K562 (cell line): Measurements from ENCODE around the gene TLE3. TPM values are rescaled to one million over a fixed set of nuclear protein-coding genes. Genes with fewer than 3 reads are reported as not detected.

Experiments used
- ATAC-seq: fragments of 200-7000 bp; cut with Tn5 transposase; 3 replicates; pipeline ENCODE4 v1.9.1; 2020; ENCODE audit warnings: moderate library complexity
- BruUV-seq: library from RNA; stranded (reverse); fragments of 400-500 nt; replicated peaks from 2 replicates; lab custom pipeline; 2021; lab: Mats Ljungman, UMichigan
- CTCF ChIA-PET: fragments of 300-600 bp; formaldehyde crosslinking; extraction: SDS; loops from one replicate; lab custom pipeline; 2021; ENCODE audit warnings: low intra/inter-chr PET ratio; lab: Yijun Ruan, JAX
- POLR2A ChIA-PET: fragments of 300-600, 350-650 bp; sonication (Branson Sonifier 250); formaldehyde crosslinking; extraction: SDS; loops from one replicate; lab custom pipeline; 2021; ENCODE audit warnings: antibody characterized with exemption, inconsistent platforms; lab: Yijun Ruan, JAX
- DNase-seq, 4 experiments: peaks; one replicate each; pipeline versions ENCODE4 v3.0.0 to v3.0.0-alpha.2; 2011 to 2018; ENCODE audit warnings: low spot score in 3 of 4, mixed read lengths in 3 of 4; ENCODE audit errors: extremely low read depth in 1 of 4
- FAIRE-seq: peaks from 2 replicates; lab custom pipeline; 2011; peaks lifted over from hg19 to GRCh38; lab: Jason Lieb, UNC
- H2AFZ ChIP-seq: 2 replicates; pipeline ENCODE4 v1.6.0; 2011; ENCODE audit warnings: low read depth, low read length, control low read depth, inconsistent platforms
- H3K27ac ChIP-seq: fragments of 200-600 bp; 3 replicates; pipeline ENCODE4 v1.8.0; 2011; ENCODE audit warnings: low read depth, mild to moderate bottlenecking, control low read depth, inconsistent platforms, low read length, moderate library complexity, mixed read lengths; ENCODE audit errors: extremely low read depth
- H3K27me3 ChIP-seq, 2 experiments: fragments of 300-600 bp in 1 of 2; 2 replicates in 1 of 2; 3 replicates in 1 of 2; pipeline versions ENCODE4 v1.6.0 to v1.8.0; 2011; ENCODE audit warnings: inconsistent platforms in 2 of 2, low read length in 2 of 2, mild to moderate bottlenecking in 1 of 2, mixed read lengths in 1 of 2, moderate library complexity in 1 of 2; ENCODE audit not compliant: control insufficient read depth in 2 of 2, insufficient read depth in 2 of 2
- H3K36me3 ChIP-seq: fragments of 300-600 bp; 3 replicates; pipeline ENCODE4 v1.8.0; 2011; ENCODE audit warnings: mild to moderate bottlenecking, low read length, inconsistent platforms; ENCODE audit not compliant: control insufficient read depth, insufficient read depth
- H3K4me1 ChIP-seq, 2 experiments: fragments of 200-600 bp in 1 of 2; replicated peaks in 1 of 2; 2 replicates in 1 of 2; 3 replicates in 1 of 2; pipeline versions ENCODE4 v1.5.1 to v1.8.0; 2011; ENCODE audit warnings: inconsistent platforms in 2 of 2, low read length in 2 of 2, mild to moderate bottlenecking in 1 of 2, mixed read lengths in 1 of 2, moderate library complexity in 1 of 2; ENCODE audit not compliant: control insufficient read depth in 2 of 2, insufficient read depth in 2 of 2
- H3K4me2 ChIP-seq: 2 replicates; pipeline ENCODE4 v1.6.1; 2011; ENCODE audit warnings: low read length, control low read depth, inconsistent platforms, mixed read lengths; ENCODE audit not compliant: insufficient read depth
- H3K4me3 ChIP-seq: fragments of 200-600 bp; sonication (generic), shearing (Covaris generic); 2 replicates; pipeline ENCODE4 v1.5.1; 2016; ENCODE audit warnings: control low read depth, inconsistent platforms
- H3K79me2 ChIP-seq: fragments of 200-600 bp; 3 replicates; pipeline ENCODE4 v1.8.0; 2011; ENCODE audit warnings: low read length, inconsistent platforms; ENCODE audit not compliant: control insufficient read depth, insufficient read depth
- H3K9ac ChIP-seq, 2 experiments: 2 replicates each; pipeline versions ENCODE4 v1.6.0 to v1.6.1; 2011; ENCODE audit warnings: low read depth in 2 of 2, low read length in 2 of 2, control low read depth in 1 of 2, inconsistent platforms in 1 of 2, mild to moderate bottlenecking in 1 of 2, mixed read lengths in 1 of 2; ENCODE audit not compliant: insufficient read depth in 1 of 2
- H3K9me1 ChIP-seq: one replicate; pipeline ENCODE4 v1.6.0; 2011; ENCODE audit warnings: inconsistent platforms, mild to moderate bottlenecking, low read length, moderate library complexity; ENCODE audit not compliant: control insufficient read depth, insufficient read depth
- H3K9me3 ChIP-seq: replicated peaks from 2 replicates; pipeline ENCODE4 v1.5.1; 2011; ENCODE audit warnings: low read depth, low read length, inconsistent platforms; ENCODE audit not compliant: control insufficient read depth, insufficient read depth
- H4K20me1 ChIP-seq: replicated peaks from 2 replicates; pipeline ENCODE4 v1.6.1; 2011; ENCODE audit warnings: low read length, inconsistent platforms, mixed read lengths; ENCODE audit not compliant: control insufficient read depth, insufficient read depth
- ARID3A ChIP-seq: IDR thresholded peaks from 2 replicates; pipeline ENCODE4 v1.6.1; 2012; ENCODE audit warnings: low read depth, low read length, improper control_type of control experiment, borderline replicate concordance
- ELF4 ChIP-seq: fragments of 450-650 bp; formaldehyde crosslinking; IDR thresholded peaks from 2 replicates; pipeline ENCODE4 v1.4.0; 2022; ENCODE audit warnings: missing genetic modification characterization
- ZNF3 ChIP-seq: fragments of 250-450 bp; sonication (Bioruptor Pico); IDR thresholded peaks from 2 replicates; pipeline ENCODE4 v1.5.0; 2021; ENCODE audit warnings: mild to moderate bottlenecking, moderate library complexity
- ZNF75A ChIP-seq: fragments of 450-650 bp; formaldehyde crosslinking; IDR thresholded peaks from 2 replicates; pipeline ENCODE4 v1.4.0; 2020; ENCODE audit warnings: mild to moderate bottlenecking
- WGBS: fragments of 100-300 bp; shearing (Covaris generic); methylation state at CpG from one replicate; pipeline ENCODE4 v1.1.6; 2016; ENCODE audit warnings: low coverage, mixed read lengths; ENCODE audit not compliant: insufficient coverage; ENCODE audit errors: missing lambda C conversion rate; 5-methylcytosine and 5-hydroxymethylcytosine counted together
- in situ Hi-C: fragments of 300-500 bp; cut with MboI; formaldehyde crosslinking; loops from 4 replicates; pipeline ENCODE4 v1.15.0; 2018; ENCODE audit warnings: inconsistent platforms, mixed read lengths
- intact Hi-C: fragments of 100-400 bp; cut with micrococcal nuclease; formaldehyde crosslinking; loops from 2 replicates; pipeline ENCODE4 v1.14.2; 2022
- polyA plus RNA-seq, 8 experiments: library from polyadenylated mRNA; depleted of rRNA in 4 of 8; stranded (reverse) in 5 of 8; unstranded in 3 of 8; fragments of >200 nt; fragmentation: Nextera tagmentation in 2 of 8; fragmentation: Illumina TruSeq in 1 of 8; extraction: Ambion mirVana in 2 of 8; extraction: Trizol in 1 of 8; gene quantifications; 2 replicates each; pipeline versions ENCODE4 v1.2.1 to v1.2.3, GENCODE V29; 2011 to 2014; ENCODE audit warnings: inconsistent platforms in 1 of 8, missing spikeins in 1 of 8
- total RNA-seq, 7 experiments: library from RNA; depleted of rRNA in 6 of 7; stranded (reverse); fragments of >200 nt in 6 of 7; fragmentation: Illumina TruSeq in 2 of 7; extraction: Trizol in 2 of 7; gene quantifications; 2 replicates each; pipeline versions ENCODE4 v1.2.1 to v1.2.3, GENCODE V29; 2011 to 2021; ENCODE audit warnings: low replicate concordance in 1 of 7
- TF ChIP-seq, protein P1 (sequence below): sonication (generic); formaldehyde crosslinking; IDR thresholded peaks from 2 replicates; pipeline ENCODE4 v1.8.0; 2022; ENCODE audit warnings: missing genetic modification reagents, mild to moderate bottlenecking, borderline replicate concordance

The TLE3 gene
- total and polyA plus RNA-seq, 9 of the 15 experiments (the other 6 are each of a cell fraction or from before 2014, with no cell fraction given), result 1.5 to 84.2 (median 14.1) TPM

- Histone ChIP-seq H3K4me3 (no peak overlapping the region), H3K4me2 (no peak overlapping the region), H3K9ac (no peak overlapping the region), H3K27me3 (no peaks in the 10 kb centered on the region), H3K36me3 (peaks cover 97% of the 10 kb centered on the region), H3K9me1 (no peaks in the 10 kb centered on the region), H4K20me1 (no peaks in the 10 kb centered on the region), H2AFZ (no peak overlapping the region), H3K9me3 (no peaks in the 10 kb centered on the region), H3K4me1 (peaks cover 0 to 2% of the 10 kb centered on the region in 2 experiments; a peak in 2 of 5 replicates), H3K27ac (no peak overlapping the region), H3K79me2 (no peaks in the 10 kb centered on the region)
- no peak for FAIRE-seq
- intact Hi-C loops, result no loop called here
- no TSS peak for BruUV-seq
- POLR2A ChIA-PET, result interaction anchor here (0.5 to 1.2 kb wide), 3 partner anchors 22 to 206 kb away, joined by 3 to 6 read pairs (median 3); no protein-coding TSS in a partner anchor
- DNase-seq, result no peak
- ATAC-seq, result no peak
- CTCF ChIA-PET, result no interaction called here
- WGBS, result 96% methylated on average over 7 of the region's 7 CpGs
- in situ Hi-C loops, result no loop called here
- TF ChIP-seq ARID3A (no peak), ZNF75A (CRISPR knock-in tag) (no peak), ELF4 (CRISPR knock-in tag) (no peak), ZNF3 (CRISPR knock-in tag) (no peak)
- TF ChIP-seq, protein P1, sequence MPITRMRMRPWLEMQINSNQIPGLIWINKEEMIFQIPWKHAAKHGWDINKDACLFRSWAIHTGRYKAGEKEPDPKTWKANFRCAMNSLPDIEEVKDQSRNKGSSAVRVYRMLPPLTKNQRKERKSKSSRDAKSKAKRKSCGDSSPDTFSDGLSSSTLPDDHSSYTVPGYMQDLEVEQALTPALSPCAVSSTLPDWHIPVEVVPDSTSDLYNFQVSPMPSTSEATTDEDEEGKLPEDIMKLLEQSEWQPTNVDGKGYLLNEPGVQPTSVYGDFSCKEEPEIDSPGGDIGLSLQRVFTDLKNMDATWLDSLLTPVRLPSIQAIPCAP (CRISPR knock-in tag), result no peak
These were observed 28.0 kb downstream of the TLE3 start for GRCh38 chr15:70069716-70070115.
